NCI-H748 (cell line): ENCODE data around the gene HOXC9.

ENCODE experiments used
- DNase-seq: peaks from one replicate; lab custom pipeline; 2025; ENCODE audit not compliant: unreplicated experiment; lab: John Stamatoyannopoulos, UW

HOXC9 gene

DNA sequence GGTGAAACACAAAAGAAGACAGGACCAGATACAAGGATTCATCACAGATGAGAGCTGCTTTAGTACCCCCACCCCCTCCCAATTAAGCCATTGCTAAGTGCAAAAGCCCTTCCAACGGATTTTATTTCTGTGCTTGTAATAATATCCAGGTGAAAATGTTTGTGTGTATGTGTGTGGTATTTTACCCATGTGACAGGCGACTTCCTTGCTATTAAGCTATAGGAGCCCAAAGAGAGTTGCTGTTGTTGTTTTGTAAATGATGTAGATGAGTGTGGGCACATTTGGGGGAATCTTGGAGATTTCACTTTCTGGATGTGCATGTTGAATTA is 50.5 kb downstream of the HOXC9 start:
- DNase-seq = no peak

DNA sequence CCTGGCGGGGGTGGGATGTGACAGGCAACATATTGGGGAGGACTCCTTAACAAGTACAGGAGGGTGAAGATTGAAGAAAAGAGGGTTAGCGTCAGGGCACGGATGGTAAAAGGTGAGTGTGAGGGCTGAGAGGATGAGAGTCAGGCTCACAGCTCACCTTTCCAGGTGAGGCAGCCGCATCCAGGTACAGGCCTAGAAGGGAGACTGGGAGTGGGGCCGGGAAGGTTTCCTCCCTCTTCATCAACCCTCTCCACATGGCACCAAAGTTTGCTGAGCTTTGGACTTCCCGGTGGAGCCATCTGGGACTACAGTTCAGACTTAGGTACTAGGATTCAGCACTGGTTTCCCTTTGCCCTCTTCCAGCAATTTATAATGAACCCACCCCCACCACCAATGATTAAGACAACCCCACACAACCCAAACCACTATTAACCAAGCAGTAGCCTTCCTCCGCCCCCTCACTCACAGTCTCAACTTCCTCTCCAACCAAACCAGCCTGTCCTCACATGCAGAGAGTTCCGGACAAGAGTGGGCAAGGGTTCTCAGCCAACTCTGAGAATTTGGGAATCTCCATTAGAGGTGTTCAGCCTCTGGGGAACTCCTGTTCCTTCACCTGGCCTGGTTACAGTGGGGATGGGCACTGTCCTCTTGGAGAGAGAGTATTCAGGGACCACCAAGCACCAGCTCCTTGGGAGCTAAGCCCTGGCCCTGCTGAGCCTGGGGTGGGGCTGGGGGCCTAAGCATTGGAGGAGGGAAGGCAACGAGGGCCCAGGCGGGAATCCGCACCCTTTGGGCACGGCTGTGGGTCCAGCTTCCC is 51.3 kb downstream of the HOXC9 start:
- no peak for DNase-seq

DNA sequence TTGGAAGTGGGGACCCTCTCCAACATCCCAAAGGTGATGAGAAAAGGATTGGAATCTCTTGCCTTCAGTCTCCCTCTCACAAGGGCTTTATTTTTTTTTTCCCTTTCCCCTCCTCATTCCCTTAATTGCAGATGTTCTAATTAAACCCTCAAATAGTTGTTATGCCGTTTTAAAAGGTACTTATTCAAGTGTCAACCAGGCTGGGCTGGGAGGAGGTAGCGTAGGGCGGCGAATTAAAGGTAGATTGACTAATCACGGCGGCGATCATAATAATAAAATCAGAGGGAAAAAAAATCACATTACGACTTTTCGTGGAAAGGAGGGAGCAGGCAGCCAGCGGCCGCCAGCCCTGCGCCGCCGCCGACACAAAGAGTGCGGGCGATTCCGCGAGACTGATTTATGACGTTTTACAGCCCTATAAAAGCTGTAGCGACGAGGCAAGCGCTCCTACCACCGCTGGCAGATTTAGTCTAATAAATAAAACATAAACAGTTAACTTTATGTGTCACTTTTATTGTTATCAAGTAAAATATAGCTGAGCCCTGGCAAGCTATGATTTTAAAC is 52.0 kb downstream of the HOXC9 start:
- peak; percentile 20 for DNase-seq

DNA sequence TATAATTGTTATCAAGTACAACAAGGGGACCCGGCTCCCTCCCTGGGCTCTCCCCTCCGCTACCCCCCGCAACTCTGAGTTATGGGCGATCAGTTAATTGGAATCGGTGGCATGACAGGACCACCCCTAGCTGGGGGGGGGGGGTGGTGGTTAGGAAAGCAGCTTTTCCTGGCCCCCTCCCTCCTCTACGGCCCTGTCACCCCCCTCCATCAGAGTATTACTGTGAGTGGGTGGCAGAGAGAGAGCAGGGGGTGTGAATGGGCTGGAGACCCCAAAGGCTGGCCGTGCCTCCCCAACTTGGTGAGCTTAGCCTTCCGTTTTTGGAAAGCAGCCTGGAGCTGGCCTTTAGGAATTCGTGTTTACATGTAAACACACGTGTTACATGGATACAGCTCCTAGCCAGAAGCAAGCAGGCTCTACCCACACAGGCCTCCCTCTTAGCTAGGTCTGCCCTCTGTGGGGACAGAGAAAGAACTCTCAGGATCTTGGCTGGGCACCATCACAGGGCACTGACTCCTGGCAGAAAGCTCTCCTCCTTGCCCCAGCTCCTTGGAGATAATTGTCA is 52.6 kb downstream of the HOXC9 start:
- no peak for DNase-seq
